GM13977 (cell line): ENCODE results near the gene WDR11.

ENCODE experiments used
- DNase-seq: peaks from one replicate; pipeline ENCODE4 v3.0.0; 2012; ENCODE audit warnings: low spot score
- CTCF ChIP-seq: IDR thresholded peaks from 2 replicates; pipeline ENCODE4 v1.5.1; 2012; ENCODE audit warnings: mild to moderate bottlenecking, control low read depth; ENCODE audit not compliant: insufficient read depth; ENCODE audit errors: extremely low read depth, missing control alignments
- in situ Hi-C: fragments of 300-500 bp; cut with MboI; formaldehyde crosslinking; loops from one replicate; pipeline ENCODE4 v1.12.0; 2022; ENCODE audit warnings: low sequenced_read_pairs, low pct_unique_long_range_greater_than_20kb, mixed read lengths, inconsistent platforms; ENCODE audit not compliant: unreplicated experiment

WDR11 gene

GRCh38 chr10:120948889-120949608, 97.9 kb downstream of the WDR11 start:
- TF ChIP-seq CTCF, result peak; percentile 97
- in situ Hi-C loops, result loop anchor here (25.0 kb wide), 2 partner anchors 788 to 963 kb away; no protein-coding TSS in a partner anchor
- peak; percentile 87 for DNase-seq

- in situ Hi-C loops, result loop anchor here (10.0 to 25.0 kb wide), 3 partner anchors 655 to 963 kb away; no protein-coding TSS in a partner anchor
- TF ChIP-seq CTCF, result no peak
- no peak for DNase-seq
These were observed 98.5 kb downstream of the WDR11 start for GRCh38 chr10:120949609-120950031.

- no peak for TF ChIP-seq CTCF
- DNase-seq, result no peak
- in situ Hi-C loops, result loop anchor here (10.0 kb wide), 1 partner anchor 655 kb away; no protein-coding TSS in a partner anchor
These were observed 98.9 kb downstream of the WDR11 start for GRCh38 chr10:120950051-120950561.

- no peak for DNase-seq
- TF ChIP-seq CTCF, result no peak
- in situ Hi-C loops, result loop anchor here (10.0 kb wide), 1 partner anchor 654 kb away; no protein-coding TSS in a partner anchor
These were observed 100.1 kb downstream of the WDR11 start for GRCh38 chr10:120951288-120951687.

- in situ Hi-C loops, result loop anchor here (10.0 kb wide), 1 partner anchor 651 kb away; no protein-coding TSS in a partner anchor
- TF ChIP-seq CTCF, result no peak
- DNase-seq, result no peak
These were observed 102.7 kb downstream of the WDR11 start for GRCh38 chr10:120953897-120954296.
